ENCODE data around the gene SLFN5.

DNA sequence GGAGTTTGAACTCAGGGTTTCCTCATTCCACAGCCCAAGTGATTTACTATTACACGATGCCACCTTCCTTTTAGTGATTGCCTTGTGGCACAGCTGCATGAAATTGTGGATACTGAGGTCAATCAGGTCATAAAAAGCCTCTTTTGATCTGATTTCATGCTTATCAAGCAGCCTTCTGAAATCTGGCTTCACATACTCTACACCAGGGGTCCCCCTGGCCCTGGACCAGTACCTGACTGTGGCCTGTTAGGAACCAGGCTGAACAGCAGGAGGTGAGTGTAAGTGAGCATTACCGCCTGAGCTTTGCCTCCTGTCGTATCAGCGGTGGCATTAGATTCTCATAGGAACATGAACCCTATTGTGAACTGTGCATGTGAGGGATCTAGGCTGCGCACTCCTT is 13.8 kb downstream of the SLFN5 start:
- TF ChIP-seq EZH2 (IDR thresholded peaks at IDR 0.05; ENCODE audit: borderline replicate concordance, insufficient read depth, low read length, poor library complexity, severe bottlenecking) (no peak), MXI1 (conservative IDR thresholded peaks at IDR 0.05; ENCODE audit: poor library complexity, severe bottlenecking) (no peak), EP300 (conservative IDR thresholded peaks at IDR 0.05; ENCODE audit: poor library complexity, severe bottlenecking) (no peak), SMC3 (conservative IDR thresholded peaks at IDR 0.05; ENCODE audit: poor library complexity) (no peak)
- TF ChIP-seq, protein P1, sequence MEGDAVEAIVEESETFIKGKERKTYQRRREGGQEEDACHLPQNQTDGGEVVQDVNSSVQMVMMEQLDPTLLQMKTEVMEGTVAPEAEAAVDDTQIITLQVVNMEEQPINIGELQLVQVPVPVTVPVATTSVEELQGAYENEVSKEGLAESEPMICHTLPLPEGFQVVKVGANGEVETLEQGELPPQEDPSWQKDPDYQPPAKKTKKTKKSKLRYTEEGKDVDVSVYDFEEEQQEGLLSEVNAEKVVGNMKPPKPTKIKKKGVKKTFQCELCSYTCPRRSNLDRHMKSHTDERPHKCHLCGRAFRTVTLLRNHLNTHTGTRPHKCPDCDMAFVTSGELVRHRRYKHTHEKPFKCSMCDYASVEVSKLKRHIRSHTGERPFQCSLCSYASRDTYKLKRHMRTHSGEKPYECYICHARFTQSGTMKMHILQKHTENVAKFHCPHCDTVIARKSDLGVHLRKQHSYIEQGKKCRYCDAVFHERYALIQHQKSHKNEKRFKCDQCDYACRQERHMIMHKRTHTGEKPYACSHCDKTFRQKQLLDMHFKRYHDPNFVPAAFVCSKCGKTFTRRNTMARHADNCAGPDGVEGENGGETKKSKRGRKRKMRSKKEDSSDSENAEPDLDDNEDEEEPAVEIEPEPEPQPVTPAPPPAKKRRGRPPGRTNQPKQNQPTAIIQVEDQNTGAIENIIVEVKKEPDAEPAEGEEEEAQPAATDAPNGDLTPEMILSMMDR (IDR thresholded peaks at IDR 0.05; ENCODE audit: poor library complexity, severe bottlenecking), result no peak

All from neural cell (in vitro differentiated cells).